Spleen (tissue), 7 donors: ENCODE results near the gene MED12L.

Experiments used
- POLR2A ChIP-seq, 3 donors: fragments of 450-650 bp; IDR thresholded peaks; one replicate each; pipeline ENCODE4 v1.5.1; 2017; ENCODE audit warnings: antibody characterized with exemption in 3 of 3, mild to moderate bottlenecking in 1 of 3
- POLR2AphosphoS5 ChIP-seq, 3 donors: sonication (generic); formaldehyde crosslinking; IDR thresholded peaks; one replicate each; pipeline ENCODE4 v1.5.1; 2017; ENCODE audit warnings: antibody characterized with exemption in 3 of 3
- TF ChIP-seq, protein P1 (sequence below), 11 experiments: fragments of 200-600 bp in 7 of 11; fragments of 450-650 bp in 4 of 11; sonication (generic) in 4 of 11; IDR thresholded peaks in 8 of 11; conservative IDR thresholded peaks in 3 of 11; 1 replicate in 7 of 11; 2 replicates in 4 of 11; pipeline versions ENCODE4 v1.4.0 to v1.8.0; 2016 to 2021; ENCODE audit warnings: antibody characterized with exemption in 11 of 11, inconsistent platforms in 4 of 11, mild to moderate bottlenecking in 1 of 11
- donor health status: DM: no; HTN: no; CAD: no; lungs with moderate emphysema.
- donor health status: DM: no; HTN: no; CAD: no.
- donor health status: DM: no; HTN: no; CAD: no.

DNA sequence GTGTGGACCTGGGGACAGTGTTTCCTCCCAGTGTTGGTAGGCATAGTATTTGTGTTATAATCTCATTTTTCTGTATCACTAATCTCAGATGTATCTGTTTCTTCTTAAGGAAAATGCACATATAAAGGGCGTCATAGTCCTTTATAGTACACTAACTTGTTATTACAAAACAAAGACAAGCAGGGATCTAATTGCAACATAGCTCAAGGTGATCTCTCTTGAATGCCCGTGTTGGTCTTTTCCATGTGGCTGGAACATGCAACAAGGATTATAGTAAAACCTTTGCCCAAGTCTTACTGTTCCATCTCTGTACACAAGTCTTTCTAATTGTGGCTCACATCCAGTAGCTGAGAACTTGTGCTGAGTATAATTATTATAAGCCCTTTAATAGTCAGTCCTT, 234.7 kb downstream of the MED12L start:
- TF ChIP-seq POLR2A (IDR thresholded peaks at IDR 0.05) (no peak), POLR2AphosphoS5 (IDR thresholded peaks at IDR 0.05) (no peak)
- TF ChIP-seq, protein P1, sequence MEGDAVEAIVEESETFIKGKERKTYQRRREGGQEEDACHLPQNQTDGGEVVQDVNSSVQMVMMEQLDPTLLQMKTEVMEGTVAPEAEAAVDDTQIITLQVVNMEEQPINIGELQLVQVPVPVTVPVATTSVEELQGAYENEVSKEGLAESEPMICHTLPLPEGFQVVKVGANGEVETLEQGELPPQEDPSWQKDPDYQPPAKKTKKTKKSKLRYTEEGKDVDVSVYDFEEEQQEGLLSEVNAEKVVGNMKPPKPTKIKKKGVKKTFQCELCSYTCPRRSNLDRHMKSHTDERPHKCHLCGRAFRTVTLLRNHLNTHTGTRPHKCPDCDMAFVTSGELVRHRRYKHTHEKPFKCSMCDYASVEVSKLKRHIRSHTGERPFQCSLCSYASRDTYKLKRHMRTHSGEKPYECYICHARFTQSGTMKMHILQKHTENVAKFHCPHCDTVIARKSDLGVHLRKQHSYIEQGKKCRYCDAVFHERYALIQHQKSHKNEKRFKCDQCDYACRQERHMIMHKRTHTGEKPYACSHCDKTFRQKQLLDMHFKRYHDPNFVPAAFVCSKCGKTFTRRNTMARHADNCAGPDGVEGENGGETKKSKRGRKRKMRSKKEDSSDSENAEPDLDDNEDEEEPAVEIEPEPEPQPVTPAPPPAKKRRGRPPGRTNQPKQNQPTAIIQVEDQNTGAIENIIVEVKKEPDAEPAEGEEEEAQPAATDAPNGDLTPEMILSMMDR (IDR thresholded peaks at IDR 0.05 in 8 of 11, conservative IDR thresholded peaks at IDR 0.05 in 3 of 11), result no peak
